DND-41 (cell line): Measurements from ENCODE around the gene TMED5.
"Not testable (repeated sequence)": the region's sequence is repeated elsewhere in the genome, so short reads cannot be mapped to it uniquely, and the experiment has no call there.

Experiments used
- ATAC-seq: fragments of 200-7000 bp; cut with Tn5 transposase; 3 replicates; pipeline ENCODE4 v1.9.1; 2021; ENCODE audit warnings: low read depth; ENCODE audit not compliant: insufficient read depth
- DNase-seq: peaks from one replicate; pipeline ENCODE4 v3.0.0-alpha.2; 2020
- H2AFZ ChIP-seq: 2 replicates; pipeline ENCODE4 v1.6.0; 2012; ENCODE audit warnings: low read depth, low read length
- H3K27ac ChIP-seq: 2 replicates; pipeline ENCODE4 v1.5.1; 2012; ENCODE audit warnings: low read length, inconsistent platforms
- H3K27me3 ChIP-seq: fragments of 200-600 bp; sonication (generic); 2 replicates; pipeline ENCODE4 v1.6.0; 2012; ENCODE audit warnings: low read length, mild to moderate bottlenecking, inconsistent platforms; ENCODE audit not compliant: insufficient read depth, poor library complexity
- H3K36me3 ChIP-seq: 2 replicates; pipeline ENCODE4 v1.5.1; 2012; ENCODE audit warnings: low read length, inconsistent platforms; ENCODE audit not compliant: insufficient read depth
- H3K4me1 ChIP-seq: 2 replicates; pipeline ENCODE4 v1.5.1; 2012; ENCODE audit warnings: mild to moderate bottlenecking, low read length; ENCODE audit not compliant: insufficient read depth
- H3K4me2 ChIP-seq: 2 replicates; pipeline ENCODE4 v1.6.0; 2012; ENCODE audit warnings: mild to moderate bottlenecking, moderate library complexity, low read length, inconsistent platforms; ENCODE audit not compliant: insufficient read depth
- H3K4me3 ChIP-seq, 2 experiments: fragments of 200-600 bp in 1 of 2; shearing (Covaris generic) in 1 of 2; 2 replicates each; pipeline ENCODE4 v1.5.1; 2012 to 2016; ENCODE audit warnings: inconsistent platforms in 2 of 2, low read length in 2 of 2, mild to moderate bottlenecking in 2 of 2, low read depth in 1 of 2, moderate library complexity in 1 of 2
- H3K79me2 ChIP-seq: 2 replicates; pipeline ENCODE4 v1.6.0; 2012; ENCODE audit warnings: low read length, inconsistent platforms; ENCODE audit not compliant: insufficient read depth
- H3K9ac ChIP-seq: 2 replicates; pipeline ENCODE4 v1.6.0; 2012; ENCODE audit warnings: low read depth, mild to moderate bottlenecking, inconsistent platforms, low read length, moderate library complexity
- H3K9me3 ChIP-seq: 2 replicates; pipeline ENCODE4 v1.5.1; 2012; ENCODE audit warnings: low read length, moderate library complexity, mild to moderate bottlenecking, inconsistent platforms; ENCODE audit not compliant: insufficient read depth, severe bottlenecking
- H4K20me1 ChIP-seq: 2 replicates; pipeline ENCODE4 v1.6.0; 2012; ENCODE audit warnings: low read length; ENCODE audit not compliant: insufficient read depth
- EZH2 ChIP-seq: IDR thresholded peaks from 3 replicates; pipeline ENCODE4 v1.6.1; 2012; ENCODE audit warnings: borderline replicate concordance, low read depth, mild to moderate bottlenecking, moderate library complexity, low read length, inconsistent platforms; ENCODE audit not compliant: severe bottlenecking
- TF ChIP-seq, protein P1 (sequence below): IDR thresholded peaks from 2 replicates; pipeline ENCODE4 v1.5.1; 2012; ENCODE audit warnings: borderline replicate concordance, low read length, moderate library complexity, mild to moderate bottlenecking; ENCODE audit not compliant: poor library complexity, severe bottlenecking; ENCODE audit errors: extremely low read depth

Gene TMED5

DNA sequence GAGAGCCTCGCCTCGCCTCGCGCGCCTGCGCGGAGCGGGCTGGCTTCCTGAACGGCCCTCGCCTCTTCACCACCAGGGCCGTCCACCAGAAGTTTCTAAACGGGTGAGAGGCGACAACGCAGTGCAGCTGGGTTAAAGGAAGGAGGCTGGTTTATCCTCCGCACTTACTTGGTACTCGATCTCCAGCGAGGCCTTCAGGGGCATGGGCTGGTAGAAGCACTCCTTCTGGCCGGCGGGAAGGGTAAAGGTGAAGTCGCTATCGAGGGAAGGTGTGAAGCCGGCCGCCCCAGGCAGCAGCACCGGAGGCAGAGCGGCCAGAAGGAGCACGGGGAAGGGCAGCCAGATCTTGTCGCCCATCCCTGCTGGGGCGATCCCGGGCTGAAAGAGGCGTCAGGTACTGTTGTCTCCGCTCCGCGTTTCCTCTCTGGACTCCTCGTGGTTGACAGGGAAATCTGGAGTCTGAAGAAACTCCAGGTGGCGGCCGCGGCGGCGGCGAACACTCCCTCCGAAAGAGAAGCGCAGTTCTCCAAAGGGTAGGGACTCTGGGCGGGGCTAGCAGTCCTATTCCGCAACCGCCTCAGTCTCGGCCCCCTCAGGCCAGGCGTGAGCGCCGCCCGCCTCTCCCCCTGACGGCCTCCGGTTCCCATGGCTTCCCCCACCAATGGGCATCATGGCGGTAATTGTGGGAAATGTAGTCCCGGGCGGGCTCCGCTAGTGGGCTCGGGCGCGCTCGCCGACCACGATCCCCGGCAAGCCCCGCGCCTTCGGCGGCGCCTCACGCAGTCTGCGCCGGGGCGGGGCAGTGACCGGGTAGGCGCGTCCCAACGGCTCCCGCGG is at the start of gene TMED5:
TMED5 (minus strand) TSS at position 528 of the 837 bp plus-strand sequence; CDS start at position 357, 171 bp downstream.
- TF ChIP-seq EZH2 = no peak
- TF ChIP-seq, protein P1, sequence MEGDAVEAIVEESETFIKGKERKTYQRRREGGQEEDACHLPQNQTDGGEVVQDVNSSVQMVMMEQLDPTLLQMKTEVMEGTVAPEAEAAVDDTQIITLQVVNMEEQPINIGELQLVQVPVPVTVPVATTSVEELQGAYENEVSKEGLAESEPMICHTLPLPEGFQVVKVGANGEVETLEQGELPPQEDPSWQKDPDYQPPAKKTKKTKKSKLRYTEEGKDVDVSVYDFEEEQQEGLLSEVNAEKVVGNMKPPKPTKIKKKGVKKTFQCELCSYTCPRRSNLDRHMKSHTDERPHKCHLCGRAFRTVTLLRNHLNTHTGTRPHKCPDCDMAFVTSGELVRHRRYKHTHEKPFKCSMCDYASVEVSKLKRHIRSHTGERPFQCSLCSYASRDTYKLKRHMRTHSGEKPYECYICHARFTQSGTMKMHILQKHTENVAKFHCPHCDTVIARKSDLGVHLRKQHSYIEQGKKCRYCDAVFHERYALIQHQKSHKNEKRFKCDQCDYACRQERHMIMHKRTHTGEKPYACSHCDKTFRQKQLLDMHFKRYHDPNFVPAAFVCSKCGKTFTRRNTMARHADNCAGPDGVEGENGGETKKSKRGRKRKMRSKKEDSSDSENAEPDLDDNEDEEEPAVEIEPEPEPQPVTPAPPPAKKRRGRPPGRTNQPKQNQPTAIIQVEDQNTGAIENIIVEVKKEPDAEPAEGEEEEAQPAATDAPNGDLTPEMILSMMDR = peak; percentile 13
- Histone ChIP-seq H3K27me3 (no peaks in the 10 kb centered on the region), H3K4me1 (peaks cover 64% of the 10 kb centered on the region), H2AFZ (peak within 1 kb of the TSS; percentile 81), H4K20me1 (peaks cover 26% of the 10 kb centered on the region), H3K4me3 (peak within 1 kb of the TSS; percentile 45 to 82), H3K9ac (peak within 1 kb of the TSS; percentile 96), H3K79me2 (peaks cover 92% of the 10 kb centered on the region), H3K36me3 (peaks cover 29% of the 10 kb centered on the region), H3K27ac (peak within 1 kb of the TSS; percentile 98), H3K9me3 (no peaks in the 10 kb centered on the region), H3K4me2 (peak within 1 kb of the TSS; percentile 87)
- DNase-seq = peak; percentile 98
- ATAC-seq = peak; percentile 85

DNA sequence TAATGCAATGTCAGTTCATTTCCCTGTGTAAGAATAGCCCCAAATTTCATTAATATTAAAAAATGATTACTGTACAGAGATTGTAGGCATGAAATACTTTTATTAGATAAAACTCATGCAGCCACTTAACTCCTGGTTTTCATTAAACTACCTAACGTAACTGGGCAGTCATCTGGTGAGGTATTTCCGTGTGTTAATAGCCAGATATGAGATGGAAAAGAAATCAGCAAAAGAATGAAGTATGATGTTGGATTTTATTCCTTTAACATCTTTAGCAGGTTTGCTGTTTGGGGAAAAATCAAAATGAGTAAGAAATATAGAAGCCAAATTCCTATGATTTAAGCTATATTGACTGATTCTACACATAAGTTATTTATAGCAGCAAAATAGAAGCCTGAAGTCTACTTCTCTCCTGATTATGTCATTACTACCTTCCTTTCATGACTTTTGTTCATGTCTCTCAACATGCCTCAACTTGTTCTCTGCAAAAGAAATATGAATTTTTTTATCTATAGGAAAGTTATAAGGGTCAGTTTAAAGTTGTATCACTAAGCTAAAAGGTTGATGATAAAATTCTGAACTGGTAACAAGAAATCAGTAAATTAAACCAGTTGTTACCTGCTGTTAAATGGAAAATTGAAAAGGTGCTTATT is 42.9 kb upstream of the TMED5 start:
- ATAC-seq (no peak), DNase-seq (no peak)
- Histone ChIP-seq H3K27me3 (no peaks in the 10 kb centered on the region), H3K4me1 (peaks cover 43% of the 10 kb centered on the region), H2AFZ (no peak overlapping the region), H4K20me1 (no peaks in the 10 kb centered on the region), H3K27ac (no peak overlapping the region), H3K9me3 (no peaks in the 10 kb centered on the region), H3K79me2 (no peaks in the 10 kb centered on the region), H3K4me2 (no peak overlapping the region), H3K9ac (no peak overlapping the region), H3K4me3 (no peak overlapping the region), H3K36me3 (peaks cover 62% of the 10 kb centered on the region)
- TF ChIP-seq EZH2 = no peak
- TF ChIP-seq, protein P1 = no peak

DNA sequence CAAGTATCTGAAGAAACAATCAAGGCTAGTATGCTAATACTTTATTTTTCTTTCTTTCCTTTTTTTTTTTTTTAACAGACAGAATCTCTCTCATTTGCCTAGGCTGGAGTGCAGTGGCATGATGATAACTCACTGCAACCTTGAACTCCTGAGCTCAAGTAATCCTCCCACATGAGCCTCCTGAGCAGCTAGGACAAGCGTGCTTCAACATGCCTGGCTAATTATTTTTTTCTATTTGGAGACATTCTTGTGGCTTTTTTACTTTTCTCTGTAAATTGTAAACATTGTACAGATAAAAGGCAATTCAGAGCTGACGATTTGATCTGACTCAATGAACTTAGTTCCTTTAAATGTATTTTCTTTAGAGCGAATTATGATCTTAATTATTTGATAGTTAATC is 41.7 kb upstream of the TMED5 start:
- no peak overlapping the region for H3K9ac ChIP-seq
- peak overlapping the region; percentile 59 for H3K27ac ChIP-seq
- ATAC-seq = no peak; the same call in 2 of the 3 replicates
- no peaks in the 10 kb centered on the region for H4K20me1 ChIP-seq
- H3K4me3 ChIP-seq = no peak overlapping the region
- no peaks in the 10 kb centered on the region for H3K79me2 ChIP-seq
- peaks cover 62% of the 10 kb centered on the region for H3K36me3 ChIP-seq
- no peak for TF ChIP-seq EZH2
- TF ChIP-seq, protein P1 = no peak
- H3K27me3 ChIP-seq = no peaks in the 10 kb centered on the region
- H3K9me3 ChIP-seq = no peaks in the 10 kb centered on the region
- no peak overlapping the region for H3K4me2 ChIP-seq
- peak; percentile 17 for DNase-seq
- H3K4me1 ChIP-seq = peaks cover 43% of the 10 kb centered on the region
- H2AFZ ChIP-seq = no peak overlapping the region

DNA sequence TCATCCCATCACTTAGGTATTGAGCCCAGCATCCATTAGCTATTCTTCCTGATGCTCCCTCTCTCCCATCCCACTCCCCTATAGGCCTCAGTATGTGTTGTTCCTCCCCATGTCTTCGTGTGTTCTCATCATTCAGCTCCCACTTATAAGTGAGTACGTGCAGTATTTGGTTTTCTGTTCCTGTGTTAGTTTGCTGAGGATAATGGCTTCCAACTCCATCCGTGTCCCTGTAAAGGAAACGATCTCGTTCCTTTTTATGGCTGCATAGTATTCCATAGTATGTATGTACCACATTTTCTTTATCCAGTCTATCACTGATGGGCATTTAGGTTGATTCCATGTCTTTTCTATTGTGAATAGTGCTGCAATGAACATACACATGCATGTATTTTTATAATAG is 40.5 kb upstream of the TMED5 start:
- H4K20me1 ChIP-seq, H3K4me2 ChIP-seq, H3K4me3 ChIP-seq, ATAC-seq, H3K79me2 ChIP-seq, H3K9me3 ChIP-seq, DNase-seq, H3K9ac ChIP-seq, H2AFZ ChIP-seq, H3K27me3 ChIP-seq: not testable (repeated sequence)
- H3K27ac ChIP-seq = peak overlapping the region; percentile 92
- H3K4me1 ChIP-seq = peaks cover 43% of the 10 kb centered on the region
- peaks cover 62% of the 10 kb centered on the region for H3K36me3 ChIP-seq
